Nephron (organoid): ENCODE data around the gene MFSD11.
"Not testable (repeated sequence)": the region's sequence is repeated elsewhere in the genome, so short reads cannot be mapped to it uniquely, and the experiment has no call there.

Source experiments
- H3K27ac Mint-ChIP-seq, 3 experiments: 2 replicates each; pipeline ENCODE4 v1.8.0; 2020; ENCODE audit warnings: mixed read lengths in 3 of 3, mild to moderate bottlenecking in 2 of 3, moderate library complexity in 1 of 3
- H3K27me3 Mint-ChIP-seq: 2 replicates; pipeline ENCODE4 v1.8.0; 2021; ENCODE audit warnings: low read depth, mild to moderate bottlenecking, moderate library complexity, mixed read lengths
- H3K36me3 Mint-ChIP-seq: 2 replicates; pipeline ENCODE4 v1.8.0; 2020; ENCODE audit warnings: low read depth, mixed read lengths
- H3K4me1 Mint-ChIP-seq: 2 replicates; pipeline ENCODE4 v1.8.0; 2020; ENCODE audit warnings: mixed read lengths
- H3K4me3 Mint-ChIP-seq, 3 experiments: 2 replicates each; pipeline ENCODE4 v1.8.0; 2020; ENCODE audit warnings: mild to moderate bottlenecking in 3 of 3, mixed read lengths in 3 of 3, moderate library complexity in 2 of 3
- H3K9me3 Mint-ChIP-seq: 2 replicates; pipeline ENCODE4 v1.8.0; 2020; ENCODE audit warnings: mixed read lengths
- CTCF ChIP-seq, 3 experiments: fragments of 200-600 bp; sonication (generic); IDR thresholded peaks; one replicate each; pipeline ENCODE4 v1.5.0; 2021; ENCODE audit warnings: antibody characterized with exemption in 3 of 3; ENCODE audit not compliant: unreplicated experiment in 3 of 3

Gene MFSD11

GRCh38 chr17:76801706-76802105, 63.8 kb downstream of the MFSD11 start:
- Mint-ChIP-seq H3K4me3 (no peak overlapping the region), H3K27ac (no peak overlapping the region)

GRCh38 chr17:76805319-76805718, 67.4 kb downstream of the MFSD11 start:
- Mint-ChIP-seq H3K27me3 (no peaks in the 10 kb centered on the region), H3K9me3 (no peaks in the 10 kb centered on the region), H3K4me1 (no peaks in the 10 kb centered on the region), H3K27ac (no peak overlapping the region), H3K36me3 (no peaks in the 10 kb centered on the region), H3K4me3 (no peak overlapping the region)
- TF ChIP-seq CTCF (IDR thresholded peaks at IDR 0.05; ENCODE audit: unreplicated experiment in 3 of 3): no peak

More at GRCh38 chr17:76801706-76802105, 63.8 kb downstream of the MFSD11 start:
- H3K9me3 Mint-ChIP-seq: no peaks in the 10 kb centered on the region
- H3K4me1 Mint-ChIP-seq: no peaks in the 10 kb centered on the region
- TF ChIP-seq CTCF (IDR thresholded peaks at IDR 0.05; ENCODE audit: unreplicated experiment in 3 of 3): no peak
- no peaks in the 10 kb centered on the region for H3K36me3 Mint-ChIP-seq
- no peaks in the 10 kb centered on the region for H3K27me3 Mint-ChIP-seq

GRCh38 chr17:76806151-76806550, 68.2 kb downstream of the MFSD11 start:
- not testable (repeated sequence) for H3K9me3 Mint-ChIP-seq, H3K4me3 Mint-ChIP-seq

GRCh38 chr17:76806767-76807166, 68.8 kb downstream of the MFSD11 start:
- H3K4me1 Mint-ChIP-seq, H3K4me3 Mint-ChIP-seq, H3K27ac Mint-ChIP-seq, H3K27me3 Mint-ChIP-seq, H3K9me3 Mint-ChIP-seq, H3K36me3 Mint-ChIP-seq: not testable (repeated sequence)

More at GRCh38 chr17:76806151-76806550, 68.2 kb downstream of the MFSD11 start:
- not testable (repeated sequence) for H3K4me1 Mint-ChIP-seq, H3K36me3 Mint-ChIP-seq, H3K27ac Mint-ChIP-seq, H3K27me3 Mint-ChIP-seq

- Mint-ChIP-seq H3K27me3 (no peaks in the 10 kb centered on the region), H3K36me3 (no peaks in the 10 kb centered on the region), H3K4me3 (no peak overlapping the region), H3K27ac (no peak overlapping the region), H3K9me3 (no peaks in the 10 kb centered on the region), H3K4me1 (peaks cover 7% of the 10 kb centered on the region)
- no peak for TF ChIP-seq CTCF (IDR thresholded peaks at IDR 0.05; ENCODE audit: unreplicated experiment in 3 of 3)
Observed at GRCh38 chr17:76808326-76808725, 70.4 kb downstream of the MFSD11 start.

- no peak overlapping the region for H3K4me3 Mint-ChIP-seq
- peaks cover 9% of the 10 kb centered on the region for H3K27me3 Mint-ChIP-seq
- peaks cover 7% of the 10 kb centered on the region for H3K4me1 Mint-ChIP-seq
- H3K9me3 Mint-ChIP-seq: no peaks in the 10 kb centered on the region
- no peaks in the 10 kb centered on the region for H3K36me3 Mint-ChIP-seq
- peak overlapping the region; percentile 2 to 59 (median 7) for H3K27ac Mint-ChIP-seq
- no peak for TF ChIP-seq CTCF (IDR thresholded peaks at IDR 0.05; ENCODE audit: unreplicated experiment in 3 of 3)
Observed at GRCh38 chr17:76810956-76811355, 73.0 kb downstream of the MFSD11 start.

GRCh38 chr17:76811834-76812233, 73.9 kb downstream of the MFSD11 start:
- TF ChIP-seq CTCF (IDR thresholded peaks at IDR 0.05; ENCODE audit: unreplicated experiment in 3 of 3): no peak
- no peak overlapping the region for H3K27ac Mint-ChIP-seq
- H3K4me3 Mint-ChIP-seq: no peak overlapping the region
- no peaks in the 10 kb centered on the region for H3K36me3 Mint-ChIP-seq
- no peaks in the 10 kb centered on the region for H3K9me3 Mint-ChIP-seq
- H3K4me1 Mint-ChIP-seq: peaks cover 7% of the 10 kb centered on the region
- peaks cover 14% of the 10 kb centered on the region for H3K27me3 Mint-ChIP-seq
